Measurements from ENCODE around the gene SNX20. TPM values are rescaled to one million over a fixed set of nuclear protein-coding genes. Genes with fewer than 3 reads are reported as not detected.

The SNX20 gene
- total RNA-seq, 1 donor from 2014 or later: not detected

DNA sequence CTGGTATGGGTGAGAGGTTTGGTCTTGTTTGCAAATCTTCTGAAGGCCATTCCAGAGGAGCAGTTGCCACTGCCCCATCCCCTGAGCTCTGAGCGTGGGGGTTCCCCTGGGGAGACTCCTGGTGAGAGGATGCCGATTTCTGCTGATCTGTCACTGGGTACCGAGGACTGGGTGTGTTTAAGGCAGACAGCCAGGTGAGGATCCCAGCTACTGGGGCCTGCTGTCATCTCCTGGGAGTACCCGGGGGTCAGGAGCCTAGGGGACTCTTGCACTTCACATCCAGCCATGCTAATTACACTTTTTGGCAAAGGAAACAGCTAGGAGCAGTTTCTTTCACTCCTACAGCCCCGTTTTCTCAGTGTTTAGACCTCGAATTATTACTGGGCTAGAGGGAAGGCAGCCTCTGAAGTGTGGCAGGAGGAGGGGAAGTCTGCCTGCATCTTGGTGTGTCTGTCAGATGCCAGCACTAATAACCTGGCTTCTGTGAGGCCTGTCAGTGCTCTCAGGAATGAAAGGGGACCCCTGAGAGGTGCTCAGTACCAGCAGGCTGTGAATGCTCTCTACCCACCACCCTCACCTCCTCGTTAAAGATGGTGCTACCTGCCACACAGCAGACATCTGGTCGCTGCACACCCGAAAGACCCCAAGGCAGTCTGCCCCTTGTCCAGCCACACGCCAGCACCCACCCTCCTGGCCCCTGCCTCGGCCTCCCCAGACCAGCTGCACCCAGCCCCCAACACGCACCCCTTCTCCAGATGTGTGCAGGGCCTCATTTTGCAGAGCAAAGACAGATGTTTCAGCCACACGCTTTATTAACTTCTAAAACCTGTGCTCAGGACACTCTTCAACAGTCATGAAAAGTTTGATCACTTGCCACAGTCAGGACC lies 43.2 kb downstream of the SNX20 start:
- Mint-ChIP-seq H3K27me3 (no peaks in the 10 kb centered on the region), H3K27ac (no peak overlapping the region), H3K4me3 (no peak overlapping the region), H3K9me3 (no peaks in the 10 kb centered on the region), H3K36me3 (peaks cover 13% of the 10 kb centered on the region), H3K4me1 (ENCODE audit: unreplicated experiment) (peaks cover 27% of the 10 kb centered on the region)
- TF ChIP-seq, protein P1, sequence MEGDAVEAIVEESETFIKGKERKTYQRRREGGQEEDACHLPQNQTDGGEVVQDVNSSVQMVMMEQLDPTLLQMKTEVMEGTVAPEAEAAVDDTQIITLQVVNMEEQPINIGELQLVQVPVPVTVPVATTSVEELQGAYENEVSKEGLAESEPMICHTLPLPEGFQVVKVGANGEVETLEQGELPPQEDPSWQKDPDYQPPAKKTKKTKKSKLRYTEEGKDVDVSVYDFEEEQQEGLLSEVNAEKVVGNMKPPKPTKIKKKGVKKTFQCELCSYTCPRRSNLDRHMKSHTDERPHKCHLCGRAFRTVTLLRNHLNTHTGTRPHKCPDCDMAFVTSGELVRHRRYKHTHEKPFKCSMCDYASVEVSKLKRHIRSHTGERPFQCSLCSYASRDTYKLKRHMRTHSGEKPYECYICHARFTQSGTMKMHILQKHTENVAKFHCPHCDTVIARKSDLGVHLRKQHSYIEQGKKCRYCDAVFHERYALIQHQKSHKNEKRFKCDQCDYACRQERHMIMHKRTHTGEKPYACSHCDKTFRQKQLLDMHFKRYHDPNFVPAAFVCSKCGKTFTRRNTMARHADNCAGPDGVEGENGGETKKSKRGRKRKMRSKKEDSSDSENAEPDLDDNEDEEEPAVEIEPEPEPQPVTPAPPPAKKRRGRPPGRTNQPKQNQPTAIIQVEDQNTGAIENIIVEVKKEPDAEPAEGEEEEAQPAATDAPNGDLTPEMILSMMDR (conservative IDR thresholded peaks at IDR 0.05): no peak
- DNase-seq (ENCODE audit: extremely low spot score, unreplicated experiment): no peak

DNA sequence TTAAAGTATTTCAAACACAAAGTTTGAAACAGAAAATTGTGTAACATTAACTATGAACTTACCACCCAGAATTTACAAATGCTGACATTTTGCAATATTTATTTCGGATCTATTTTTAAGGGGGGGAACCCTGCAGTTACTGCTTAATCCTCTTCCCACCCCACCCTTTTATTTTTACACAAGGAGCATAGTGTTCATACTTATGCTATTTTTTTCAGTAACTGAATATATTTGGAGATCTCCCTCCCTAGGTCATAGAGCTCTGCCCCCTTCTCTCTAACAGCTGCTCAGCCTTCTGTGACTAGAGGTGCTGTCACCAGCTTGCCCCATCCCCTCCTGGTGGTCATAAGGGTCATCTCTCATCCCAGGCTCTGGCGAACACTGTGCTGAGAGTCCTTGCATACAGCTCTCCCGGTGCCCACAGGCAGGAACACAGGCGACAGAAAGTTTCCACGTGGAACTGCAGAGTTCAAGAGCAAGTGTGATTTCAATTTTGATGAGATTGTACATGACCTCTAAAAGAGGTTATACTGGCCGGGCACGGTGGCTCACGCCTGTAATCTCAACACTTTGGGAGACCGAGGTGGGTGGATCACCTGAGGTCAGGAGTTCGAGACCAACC lies 44.2 kb downstream of the SNX20 start:
- Mint-ChIP-seq H3K27me3 (no peaks in the 10 kb centered on the region), H3K4me1 (ENCODE audit: unreplicated experiment) (peaks cover 27% of the 10 kb centered on the region), H3K27ac (no peak overlapping the region), H3K4me3 (no peak overlapping the region), H3K36me3 (peaks cover 18% of the 10 kb centered on the region), H3K9me3 (no peaks in the 10 kb centered on the region)
- DNase-seq (ENCODE audit: extremely low spot score, unreplicated experiment): no peak
- TF ChIP-seq, protein P1 (conservative IDR thresholded peaks at IDR 0.05): no peak

DNA sequence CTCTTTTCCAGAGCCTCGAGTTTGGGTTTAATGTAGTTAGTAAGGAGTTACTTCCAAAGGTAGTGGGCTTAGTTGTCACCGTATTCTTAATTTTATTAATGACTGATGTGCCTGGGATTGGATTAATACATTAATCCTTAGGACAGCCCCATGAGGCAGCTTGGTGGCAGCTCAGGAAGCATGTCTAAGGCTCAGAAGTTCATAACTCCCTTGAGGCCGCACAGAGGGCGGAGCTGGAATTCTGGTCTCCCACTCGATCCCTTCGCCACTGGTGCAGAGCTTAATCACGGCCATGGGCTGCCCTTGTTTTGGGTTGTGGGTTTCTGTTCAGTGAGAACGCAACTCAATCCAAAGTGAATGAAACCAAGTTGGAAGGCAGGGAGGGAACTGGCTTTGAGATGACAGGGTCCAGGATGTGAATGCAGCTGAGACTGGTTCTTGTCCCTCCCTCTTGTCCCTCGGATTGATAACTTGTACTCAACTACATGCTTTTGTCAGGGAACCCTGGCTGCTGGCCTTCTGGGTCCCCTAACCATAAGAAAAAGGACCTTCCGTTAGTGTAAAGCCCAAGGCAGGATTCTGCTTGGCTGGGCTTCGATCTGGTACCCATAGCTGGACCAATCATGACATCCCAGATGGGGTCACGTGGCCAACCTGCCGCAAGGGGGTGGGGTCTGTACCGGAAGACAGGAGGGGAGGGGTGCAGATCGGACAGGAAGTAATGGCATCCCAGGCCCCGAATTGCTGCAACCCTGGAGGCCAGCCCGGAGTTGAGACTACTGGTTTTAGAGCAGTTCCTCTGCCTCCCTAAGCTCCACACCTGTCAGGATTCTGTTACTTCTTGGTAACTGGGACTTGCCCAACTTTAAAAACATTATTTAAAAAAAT lies 45.4 kb downstream of the SNX20 start:
- Mint-ChIP-seq H3K27ac (no peak overlapping the region), H3K4me1 (ENCODE audit: unreplicated experiment) (peaks cover 31% of the 10 kb centered on the region), H3K27me3 (no peaks in the 10 kb centered on the region), H3K9me3 (no peaks in the 10 kb centered on the region), H3K36me3 (peaks cover 24% of the 10 kb centered on the region), H3K4me3 (no peak overlapping the region)
- no peak for DNase-seq (ENCODE audit: extremely low spot score, unreplicated experiment)
- TF ChIP-seq, protein P1 (conservative IDR thresholded peaks at IDR 0.05): no peak

DNA sequence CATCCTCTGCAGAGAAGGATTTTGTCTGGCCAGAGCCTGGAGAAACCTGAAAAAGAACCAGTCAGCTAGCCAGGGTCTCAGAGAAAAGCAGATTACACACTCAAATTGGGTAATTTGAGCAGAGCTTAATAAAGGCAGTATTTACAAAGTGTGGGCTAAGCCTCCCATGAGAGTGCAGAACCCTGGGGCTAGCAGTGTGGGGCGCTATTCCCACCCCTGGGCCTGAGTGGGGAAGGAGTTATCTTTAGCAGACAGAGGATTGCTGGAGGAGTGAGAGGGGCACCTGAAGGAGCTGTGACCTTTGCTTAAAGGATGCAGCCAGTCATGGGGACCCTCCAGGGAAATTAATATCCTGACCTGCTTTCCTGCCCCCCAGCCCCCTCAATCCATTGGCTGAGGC lies 46.2 kb downstream of the SNX20 start:
- Mint-ChIP-seq H3K27ac (no peak overlapping the region), H3K4me1 (ENCODE audit: unreplicated experiment) (peaks cover 27% of the 10 kb centered on the region), H3K9me3 (no peaks in the 10 kb centered on the region), H3K27me3 (no peaks in the 10 kb centered on the region), H3K4me3 (no peak overlapping the region), H3K36me3 (peaks cover 24% of the 10 kb centered on the region)
- TF ChIP-seq, protein P1 (conservative IDR thresholded peaks at IDR 0.05): no peak
- no peak for DNase-seq (ENCODE audit: extremely low spot score, unreplicated experiment)

DNA sequence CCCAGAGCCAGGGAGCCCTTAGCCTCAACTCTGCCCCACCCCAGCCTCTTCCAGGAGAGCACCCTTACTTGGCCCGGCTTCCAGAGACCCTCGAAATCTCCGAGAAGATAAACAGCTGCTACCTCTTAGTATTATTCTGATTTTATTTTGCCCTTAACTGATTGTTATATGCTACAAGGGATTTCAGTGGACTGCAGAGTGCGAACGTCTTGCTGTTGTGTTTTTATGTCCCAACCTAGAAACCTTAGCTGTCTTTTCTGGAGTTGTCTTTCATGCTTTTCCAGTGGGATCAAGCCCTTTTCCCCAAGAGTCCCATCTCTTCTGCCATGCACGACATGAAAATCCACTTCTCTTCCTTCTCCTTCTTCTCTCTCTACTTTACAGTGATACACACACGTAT lies 47.0 kb downstream of the SNX20 start:
- no peak overlapping the region for H3K4me3 Mint-ChIP-seq
- no peaks in the 10 kb centered on the region for H3K27me3 Mint-ChIP-seq
- TF ChIP-seq, protein P1 (conservative IDR thresholded peaks at IDR 0.05): no peak
- H3K36me3 Mint-ChIP-seq: peaks cover 24% of the 10 kb centered on the region
- no peaks in the 10 kb centered on the region for H3K9me3 Mint-ChIP-seq
- H3K27ac Mint-ChIP-seq: no peak overlapping the region
- H3K4me1 Mint-ChIP-seq (ENCODE audit: unreplicated experiment): peaks cover 27% of the 10 kb centered on the region
- no peak for DNase-seq (ENCODE audit: extremely low spot score, unreplicated experiment)
